Measurements from ENCODE around the gene PIK3C2G. TPM values are rescaled to one million over a fixed set of nuclear protein-coding genes. Genes with fewer than 3 reads are reported as not detected.

Gene PIK3C2G
- polyA plus RNA-seq, 1 of the 3 experiments (the other 2 are of a cell fraction): 0.02 TPM

DNA sequence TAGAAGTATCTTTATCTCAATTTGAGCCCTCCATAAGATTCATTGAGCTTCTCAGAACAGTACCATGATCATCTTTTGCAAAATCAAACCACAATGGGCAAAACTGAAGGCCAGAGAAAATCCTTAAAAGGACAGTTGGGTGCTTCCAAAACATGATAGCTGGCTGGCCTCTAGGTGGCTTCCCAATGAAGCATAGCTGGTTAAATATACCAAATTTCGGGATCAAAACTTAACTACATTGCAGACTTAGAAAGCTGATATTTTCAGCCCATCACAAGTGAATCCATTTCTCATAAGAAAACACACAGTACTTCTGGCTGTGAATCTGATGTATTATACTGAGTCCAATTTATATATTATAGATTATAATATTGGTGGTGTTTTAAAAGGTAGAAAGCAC is 15.3 kb upstream of the PIK3C2G start:
- Histone ChIP-seq H3K9me3 (no peaks in the 10 kb centered on the region), H3K9ac (no peak overlapping the region), H3K27me3 (ENCODE audit: insufficient read depth) (no peaks in the 10 kb centered on the region), H3K27ac (ENCODE audit: low read depth in 2 of 2, low read length in 1 of 2) (no peak overlapping the region), H3K36me3 (replicated peaks in 1 of 2; ENCODE audit: control insufficient read depth in 1 of 2, insufficient read depth in 2 of 2, low read length in 1 of 2) (no peaks in the 10 kb centered on the region), H3F3A (replicated peaks; ENCODE audit: insufficient read depth) (no peaks in the 10 kb centered on the region), H3K9me2 (no peaks in the 10 kb centered on the region), H3K4me3 (ENCODE audit: low read depth in 2 of 2, low read length in 1 of 2) (no peak overlapping the region), H2AFZ (ENCODE audit: low read depth) (no peak overlapping the region), H3K4me1 (ENCODE audit: control insufficient read depth in 1 of 2, insufficient read depth in 2 of 2, low read depth in 1 of 2, low read length in 1 of 2) (no peaks in the 10 kb centered on the region; a peak in 1 of 4 replicates), H4K20me1 (ENCODE audit: insufficient read depth) (no peaks in the 10 kb centered on the region), H3K4me2 (no peak overlapping the region), H3K79me2 (ENCODE audit: insufficient read depth) (no peaks in the 10 kb centered on the region)
- ChIA-PET CTCF (interaction anchor here (0.9 to 1.7 kb wide), 2 partner anchors 75 to 940 kb away, joined by 3 to 4 read pairs; no protein-coding TSS in a partner anchor), POLR2A (no interaction called here)
- TF ChIP-seq, protein P1, sequence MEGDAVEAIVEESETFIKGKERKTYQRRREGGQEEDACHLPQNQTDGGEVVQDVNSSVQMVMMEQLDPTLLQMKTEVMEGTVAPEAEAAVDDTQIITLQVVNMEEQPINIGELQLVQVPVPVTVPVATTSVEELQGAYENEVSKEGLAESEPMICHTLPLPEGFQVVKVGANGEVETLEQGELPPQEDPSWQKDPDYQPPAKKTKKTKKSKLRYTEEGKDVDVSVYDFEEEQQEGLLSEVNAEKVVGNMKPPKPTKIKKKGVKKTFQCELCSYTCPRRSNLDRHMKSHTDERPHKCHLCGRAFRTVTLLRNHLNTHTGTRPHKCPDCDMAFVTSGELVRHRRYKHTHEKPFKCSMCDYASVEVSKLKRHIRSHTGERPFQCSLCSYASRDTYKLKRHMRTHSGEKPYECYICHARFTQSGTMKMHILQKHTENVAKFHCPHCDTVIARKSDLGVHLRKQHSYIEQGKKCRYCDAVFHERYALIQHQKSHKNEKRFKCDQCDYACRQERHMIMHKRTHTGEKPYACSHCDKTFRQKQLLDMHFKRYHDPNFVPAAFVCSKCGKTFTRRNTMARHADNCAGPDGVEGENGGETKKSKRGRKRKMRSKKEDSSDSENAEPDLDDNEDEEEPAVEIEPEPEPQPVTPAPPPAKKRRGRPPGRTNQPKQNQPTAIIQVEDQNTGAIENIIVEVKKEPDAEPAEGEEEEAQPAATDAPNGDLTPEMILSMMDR (IDR thresholded peaks at IDR 0.05): peak; percentile 39
- no peak for TF ChIP-seq TAF1 (IDR thresholded peaks at IDR 0.05; ENCODE audit: borderline replicate concordance, low read depth, low read length)
- no peak for TF ChIP-seq ELF1 (IDR thresholded peaks at IDR 0.05)
- TF ChIP-seq, protein P2, sequence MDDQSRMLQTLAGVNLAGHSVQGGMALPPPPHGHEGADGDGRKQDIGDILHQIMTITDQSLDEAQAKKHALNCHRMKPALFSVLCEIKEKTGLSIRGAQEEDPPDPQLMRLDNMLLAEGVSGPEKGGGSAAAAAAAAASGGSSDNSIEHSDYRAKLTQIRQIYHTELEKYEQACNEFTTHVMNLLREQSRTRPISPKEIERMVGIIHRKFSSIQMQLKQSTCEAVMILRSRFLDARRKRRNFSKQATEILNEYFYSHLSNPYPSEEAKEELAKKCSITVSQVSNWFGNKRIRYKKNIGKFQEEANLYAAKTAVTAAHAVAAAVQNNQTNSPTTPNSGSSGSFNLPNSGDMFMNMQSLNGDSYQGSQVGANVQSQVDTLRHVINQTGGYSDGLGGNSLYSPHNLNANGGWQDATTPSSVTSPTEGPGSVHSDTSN (IDR thresholded peaks at IDR 0.05): no peak
- DNase-seq: peak; percentile 1
- 25% methylated on average over 1 of the region's 1 CpG for WGBS (ENCODE audit: low lambda C conversion rate)

DNA sequence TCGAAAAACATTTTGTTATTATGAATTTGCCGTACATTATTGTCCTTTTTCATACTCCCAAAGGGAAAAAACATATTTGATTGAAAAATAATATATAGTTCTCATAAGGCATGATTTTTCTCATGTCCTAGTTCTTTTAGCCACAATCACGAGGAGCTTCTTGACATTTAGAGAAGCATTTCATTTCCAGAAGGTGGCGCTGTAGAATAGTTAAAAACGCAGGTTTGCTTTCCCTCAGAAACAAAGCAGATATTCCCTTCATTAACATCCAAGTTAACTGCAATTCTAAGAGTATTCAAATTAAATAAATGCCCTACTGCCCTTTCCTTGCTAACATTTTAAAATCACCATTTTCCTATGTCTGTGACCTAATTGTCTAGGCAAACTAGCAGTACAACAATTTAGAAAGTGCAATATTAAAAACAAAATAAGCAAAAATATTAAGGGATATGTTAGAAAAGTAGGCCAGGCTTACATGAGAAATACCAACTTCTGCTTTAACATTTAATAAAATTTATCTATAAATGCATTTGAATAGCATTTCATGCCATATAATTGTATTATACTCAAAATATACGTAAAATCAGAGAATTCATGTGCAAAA is 10.9 kb upstream of the PIK3C2G start:
- Histone ChIP-seq H3K9me2 (no peaks in the 10 kb centered on the region), H3K4me3 (ENCODE audit: low read depth in 2 of 2, low read length in 1 of 2) (peak overlapping the region in 1 of 2 experiments; percentile 39; a peak in 1 of 4 replicates), H3K36me3 (replicated peaks in 1 of 2; ENCODE audit: control insufficient read depth in 1 of 2, insufficient read depth in 2 of 2, low read length in 1 of 2) (no peaks in the 10 kb centered on the region), H3K4me1 (ENCODE audit: control insufficient read depth in 1 of 2, insufficient read depth in 2 of 2, low read depth in 1 of 2, low read length in 1 of 2) (no peaks in the 10 kb centered on the region; a peak in 1 of 4 replicates), H3K27me3 (ENCODE audit: insufficient read depth) (no peaks in the 10 kb centered on the region), H3K9me3 (no peaks in the 10 kb centered on the region), H3K4me2 (no peak overlapping the region), H3K9ac (no peak overlapping the region), H3F3A (replicated peaks; ENCODE audit: insufficient read depth) (no peaks in the 10 kb centered on the region), H2AFZ (ENCODE audit: low read depth) (no peak overlapping the region), H3K79me2 (ENCODE audit: insufficient read depth) (no peaks in the 10 kb centered on the region), H4K20me1 (ENCODE audit: insufficient read depth) (no peaks in the 10 kb centered on the region), H3K27ac (ENCODE audit: low read depth in 2 of 2, low read length in 1 of 2) (peak overlapping the region in 1 of 2 experiments; percentile 53; a peak in 1 of 4 replicates)
- TF ChIP-seq EZH2phosphoT487 (IDR thresholded peaks at IDR 0.05; ENCODE audit: borderline replicate concordance, low read depth) (no peak), SMC3 (IDR thresholded peaks at IDR 0.05; ENCODE audit: low read depth, low read length) (peak; percentile 49), EP300 (IDR thresholded peaks at IDR 0.05; ENCODE audit: borderline replicate concordance in 1 of 2, low read depth in 1 of 2, low read length in 1 of 2) (no peak), RAD21 (IDR thresholded peaks at IDR 0.05; ENCODE audit: low read length) (peak; percentile 81), ELF1 (IDR thresholded peaks at IDR 0.05) (no peak)
- TF ChIP-seq, protein P1 (IDR thresholded peaks at IDR 0.05): peak; percentile 84
- TF ChIP-seq, protein P3, sequence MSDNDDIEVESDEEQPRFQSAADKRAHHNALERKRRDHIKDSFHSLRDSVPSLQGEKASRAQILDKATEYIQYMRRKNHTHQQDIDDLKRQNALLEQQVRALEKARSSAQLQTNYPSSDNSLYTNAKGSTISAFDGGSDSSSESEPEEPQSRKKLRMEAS (IDR thresholded peaks at IDR 0.05; ENCODE audit: low read depth): no peak
- POLR2A ChIA-PET: no interaction called here
- peak; percentile 26 for DNase-seq
- 12% methylated on average over 6 of the region's 6 CpGs for WGBS (ENCODE audit: low lambda C conversion rate)
- CTCF ChIA-PET: interaction anchor here (0.6 to 2.4 kb wide), 23 partner anchors 8 to 941 kb away, joined by 3 to 35 read pairs (median 3); partner anchors contain the start of gene PIK3C2G

Measured in SK-N-SH (cell line).